Measurements from ENCODE around the gene CCDC82.

The CCDC82 gene

GRCh38 chr11:96306071-96306470, 83.6 kb downstream of the CCDC82 start:
- no peak for DNase-seq

- DNase-seq = no peak
Measured at GRCh38 chr11:96303980-96304379, 85.7 kb downstream of the CCDC82 start.

GRCh38 chr11:96303064-96303463, 86.6 kb downstream of the CCDC82 start:
- no peak for DNase-seq

All from activated T-cell treated with anti-CD3 and anti-CD28 coated beads, Interleukin-2, amount 50 U/mL, for 48 hours (primary cell).